ENCODE results near the gene JUNB. TPM values are rescaled to one million over a fixed set of nuclear protein-coding genes. Genes with fewer than 3 reads are reported as not detected.

Gene JUNB
- total RNA-seq, 1 experiment from 2014 or later = 16.4 TPM

GRCh38 chr19:12794196-12794941, 3.1 kb downstream of the JUNB start:
- POLR2A ChIA-PET = interaction anchor here (0.6 to 2.4 kb wide), 3 partner anchors 8 to 57 kb away, joined by 6 to 10 read pairs (median 6); partner anchors contain the start of genes GET3, PRDX2 and THSD8

GRCh38 chr19:12794971-12795381, 3.7 kb downstream of the JUNB start:
- Mint-ChIP-seq H3K27ac (ENCODE audit: unreplicated experiment) (no peak overlapping the region), H3K27me3 (ENCODE audit: insufficient read depth, unreplicated experiment) (no peaks in the 10 kb centered on the region), H3K9me3 (ENCODE audit: unreplicated experiment) (no peaks in the 10 kb centered on the region), H3K36me3 (ENCODE audit: insufficient read depth, unreplicated experiment) (peaks cover 56% of the 10 kb centered on the region), H3K4me3 (ENCODE audit: unreplicated experiment) (no peak overlapping the region), H3K4me1 (ENCODE audit: low read depth, unreplicated experiment) (peaks cover 15% of the 10 kb centered on the region)
- ChIA-PET CTCF (interaction anchor here (0.7 to 3.9 kb wide), 7 partner anchors 9 to 113 kb away, joined by 3 to 20 read pairs (median 6); partner anchors contain the start of genes DHPS and GET3), POLR2A (no interaction called here)
- no peak for TF ChIP-seq CTCF (IDR thresholded peaks at IDR 0.05; ENCODE audit: insufficient read depth in 1 of 2, low read depth in 1 of 2, low read length in 1 of 2, severe bottlenecking in 1 of 2, unreplicated experiment in 1 of 2)
- no peaks in the 10 kb centered on the region for H3K27me3 ChIP-seq (replicated peaks; ENCODE audit: control insufficient read depth, insufficient read depth, low read length)
- no peaks in the 10 kb centered on the region for H3K9me3 ChIP-seq
- no TSS peak for BruUV-seq (replicated peaks)
- H3K4me3 ChIP-seq (ENCODE audit: low read depth, low read length) = no peak overlapping the region
- no peaks in the 10 kb centered on the region; the same call in 1 of the 2 replicates for H3K36me3 ChIP-seq (ENCODE audit: control insufficient read depth, insufficient read depth, low read length)
- intact Hi-C loops (cut with micrococcal nuclease; ENCODE audit: unreplicated experiment) = loop anchor here (5.0 kb wide), 1 partner anchor 357 kb away; the partner anchor contains the start of genes IER2 and STX10
- H3K4me1 ChIP-seq = peaks cover 14% of the 10 kb centered on the region
- no peak for DNase-seq

More at GRCh38 chr19:12794196-12794941, 3.1 kb downstream of the JUNB start:
- no TSS peak for BruUV-seq (replicated peaks)
- H3K36me3 Mint-ChIP-seq (ENCODE audit: insufficient read depth, unreplicated experiment) = peaks cover 57% of the 10 kb centered on the region
- peaks cover 15% of the 10 kb centered on the region for H3K4me1 Mint-ChIP-seq (ENCODE audit: low read depth, unreplicated experiment)
- Histone ChIP-seq H3K36me3 (ENCODE audit: control insufficient read depth, insufficient read depth, low read length) (no peaks in the 10 kb centered on the region; the same call in 1 of the 2 replicates), H3K9me3 (no peaks in the 10 kb centered on the region), H3K27me3 (replicated peaks; ENCODE audit: control insufficient read depth, insufficient read depth, low read length) (no peaks in the 10 kb centered on the region), H3K4me3 (ENCODE audit: low read depth, low read length) (peak overlapping the region; percentile 93), H3K4me1 (peaks cover 15% of the 10 kb centered on the region)
- TF ChIP-seq CTCF (IDR thresholded peaks at IDR 0.05; ENCODE audit: insufficient read depth in 1 of 2, low read depth in 1 of 2, low read length in 1 of 2, severe bottlenecking in 1 of 2, unreplicated experiment in 1 of 2) = no peak
- H3K27me3 Mint-ChIP-seq (ENCODE audit: insufficient read depth, unreplicated experiment) = no peaks in the 10 kb centered on the region
- CTCF ChIA-PET = interaction anchor here (1.0 to 3.7 kb wide), 2 partner anchors 17 to 33 kb away, joined by 6 to 38 read pairs; no protein-coding TSS in a partner anchor
- intact Hi-C loops (cut with micrococcal nuclease; ENCODE audit: unreplicated experiment) = loop anchor here (5.0 kb wide), 1 partner anchor 358 kb away; the partner anchor contains the start of genes IER2 and STX10
- no peak for DNase-seq
- peak overlapping the region; percentile 32 for H3K27ac Mint-ChIP-seq (ENCODE audit: unreplicated experiment)
- no peaks in the 10 kb centered on the region for H3K9me3 Mint-ChIP-seq (ENCODE audit: unreplicated experiment)
- peak overlapping the region; percentile 92 for H3K4me3 Mint-ChIP-seq (ENCODE audit: unreplicated experiment)

- ChIA-PET POLR2A (no interaction called here), CTCF (interaction anchor here (0.6 to 3.9 kb wide), 9 partner anchors 11 to 79 kb away, joined by 3 to 20 read pairs (median 4); partner anchors contain the start of gene GET3)
- H3K9me3 ChIP-seq = no peaks in the 10 kb centered on the region
- Mint-ChIP-seq H3K4me3 (ENCODE audit: unreplicated experiment) (peak overlapping the region; percentile 45), H3K4me1 (ENCODE audit: low read depth, unreplicated experiment) (peaks cover 5% of the 10 kb centered on the region), H3K27me3 (ENCODE audit: insufficient read depth, unreplicated experiment) (no peaks in the 10 kb centered on the region), H3K27ac (ENCODE audit: unreplicated experiment) (peak overlapping the region; percentile 21), H3K36me3 (ENCODE audit: insufficient read depth, unreplicated experiment) (peaks cover 51% of the 10 kb centered on the region), H3K9me3 (ENCODE audit: unreplicated experiment) (no peaks in the 10 kb centered on the region)
- BruUV-seq (replicated peaks) = no TSS peak
- H3K4me3 ChIP-seq (ENCODE audit: low read depth, low read length) = no peak overlapping the region
- no peaks in the 10 kb centered on the region; the same call in none of the 2 replicates for H3K36me3 ChIP-seq (ENCODE audit: control insufficient read depth, insufficient read depth, low read length)
- peak; percentile 81 to 83 for DNase-seq
- TF ChIP-seq CTCF (IDR thresholded peaks at IDR 0.05; ENCODE audit: insufficient read depth in 1 of 2, low read depth in 1 of 2, low read length in 1 of 2, severe bottlenecking in 1 of 2, unreplicated experiment in 1 of 2) = peak; percentile 91
- peaks cover 9% of the 10 kb centered on the region for H3K4me1 ChIP-seq
- H3K27me3 ChIP-seq (replicated peaks; ENCODE audit: control insufficient read depth, insufficient read depth, low read length) = no peaks in the 10 kb centered on the region
- intact Hi-C loops (cut with micrococcal nuclease; ENCODE audit: unreplicated experiment) = loop anchor here (1.0 to 2.0 kb wide), 3 partner anchors 19 to 80 kb away; no protein-coding TSS in a partner anchor
Measured at GRCh38 chr19:12796146-12797071, 5.1 kb downstream of the JUNB start.
